Measurements from ENCODE around the gene SUMF1. TPM values are rescaled to one million over a fixed set of nuclear protein-coding genes. Genes with fewer than 3 reads are reported as not detected.

The SUMF1 gene
- total and polyA plus RNA-seq, 8 donors, result 5.3 to 170 (median 39.9) TPM

GRCh38 chr3:4350789-4351163, 116.3 kb downstream of the SUMF1 start:
- Histone ChIP-seq H3K36me3 (no peaks in the 10 kb centered on the region), H3K27ac (peak overlapping the region in 4 of 5 donors; percentile 9 to 77 (median 48)), H3K9me3 (no peaks in the 10 kb centered on the region), H3K4me3 (peak overlapping the region; percentile 12 to 26 (median 15)), H3K4me1 (peaks cover 7 to 33% (median 19%) of the 10 kb centered on the region in 4 donors), H3K27me3 (no peaks in the 10 kb centered on the region)
- WGBS, 5 donors, result 0 to 2% (median 2%) methylated on average over 2 of the region's 2 CpGs
- TF ChIP-seq POLR2A (IDR thresholded peaks at IDR 0.05) (no peak), CTCF (IDR thresholded peaks at IDR 0.05) (peak in 5 of 7 experiments; percentile 52 to 91 (median 84)), POLR2AphosphoS5 (IDR thresholded peaks at IDR 0.05) (peak in 1 of 3 donors; percentile 23), EP300 (IDR thresholded peaks at IDR 0.05) (no peak)
- DNase-seq, result peak in 1 of 2 donors; percentile 90
- intact Hi-C loops (cut with DNase I; ENCODE audit: low total_unique reads), result loop anchor here (5.0 kb wide), 1 partner anchor 282 kb away; no protein-coding TSS in a partner anchor

GRCh38 chr3:4343258-4343657, 123.8 kb downstream of the SUMF1 start:
- no peaks in the 10 kb centered on the region for H3K9me3 ChIP-seq
- H3K4me1 ChIP-seq, result peaks cover 0 to 10% (median 4%) of the 10 kb centered on the region in 4 donors
- no peak for TF ChIP-seq POLR2A (IDR thresholded peaks at IDR 0.05)
- TF ChIP-seq POLR2AphosphoS5 (IDR thresholded peaks at IDR 0.05), result no peak
- no peak for TF ChIP-seq EP300 (IDR thresholded peaks at IDR 0.05)
- no peak for TF ChIP-seq CTCF (IDR thresholded peaks at IDR 0.05)
- no peak overlapping the region for H3K27ac ChIP-seq
- intact Hi-C loops (cut with DNase I; ENCODE audit: low total_unique reads), result no loop called here
- no peaks in the 10 kb centered on the region for H3K27me3 ChIP-seq
- H3K4me3 ChIP-seq, result no peak overlapping the region
- 80 to 96% (median 86%) methylated on average over 1 of the region's 1 CpG for WGBS, 5 donors
- no peaks in the 10 kb centered on the region for H3K36me3 ChIP-seq
- no peak for DNase-seq

- intact Hi-C loops (cut with DNase I; ENCODE audit: low total_unique reads), result no loop called here
- H3K4me3 ChIP-seq, result no peak overlapping the region
- no peaks in the 10 kb centered on the region for H3K9me3 ChIP-seq
- TF ChIP-seq CTCF (IDR thresholded peaks at IDR 0.05), result no peak
- TF ChIP-seq POLR2A (IDR thresholded peaks at IDR 0.05), result no peak
- no peak for TF ChIP-seq POLR2AphosphoS5 (IDR thresholded peaks at IDR 0.05)
- TF ChIP-seq EP300 (IDR thresholded peaks at IDR 0.05), result no peak
- DNase-seq, result no peak
- no peaks in the 10 kb centered on the region for H3K36me3 ChIP-seq
- no peaks in the 10 kb centered on the region for H3K27me3 ChIP-seq
- peaks cover 0 to 10% (median 4%) of the 10 kb centered on the region in 4 donors for H3K4me1 ChIP-seq
- peak overlapping the region in 1 of 5 donors; percentile 19 for H3K27ac ChIP-seq
These were observed 125.8 kb downstream of the SUMF1 start for GRCh38 chr3:4341336-4341675.

- Histone ChIP-seq H3K9me3 (no peaks in the 10 kb centered on the region), H3K27ac (peak overlapping the region in 2 of 5 donors; percentile 5 to 19), H3K4me1 (peaks cover 0 to 10% (median 4%) of the 10 kb centered on the region in 4 donors), H3K27me3 (no peaks in the 10 kb centered on the region), H3K36me3 (no peaks in the 10 kb centered on the region), H3K4me3 (no peak overlapping the region)
- TF ChIP-seq EP300 (IDR thresholded peaks at IDR 0.05) (no peak), POLR2AphosphoS5 (IDR thresholded peaks at IDR 0.05) (no peak)
- WGBS, 5 donors, result 68 to 82% (median 76%) methylated on average over 6 of the region's 6 CpGs
- peak in 1 of 2 donors; percentile 32 for DNase-seq
- intact Hi-C loops (cut with DNase I; ENCODE audit: low total_unique reads), result no loop called here
These were observed 126.4 kb downstream of the SUMF1 start for GRCh38 chr3:4340411-4341335.

GRCh38 chr3:4340077-4340410, 127.0 kb downstream of the SUMF1 start:
- WGBS, 5 donors, result 89 to 96% (median 95%) methylated on average over 4 of the region's 4 CpGs

More at GRCh38 chr3:4340077-4340410, 127.0 kb downstream of the SUMF1 start:
- no peaks in the 10 kb centered on the region for H3K36me3 ChIP-seq
- H3K4me3 ChIP-seq, result no peak overlapping the region
- H3K27me3 ChIP-seq, result no peaks in the 10 kb centered on the region
- no peaks in the 10 kb centered on the region for H3K9me3 ChIP-seq
- H3K27ac ChIP-seq, result peak overlapping the region in 1 of 5 donors; percentile 19
- no peak for TF ChIP-seq POLR2A (IDR thresholded peaks at IDR 0.05)
- no peak for TF ChIP-seq CTCF (IDR thresholded peaks at IDR 0.05)
- TF ChIP-seq EP300 (IDR thresholded peaks at IDR 0.05), result no peak
- no peak for TF ChIP-seq POLR2AphosphoS5 (IDR thresholded peaks at IDR 0.05)
- no peak for DNase-seq
- H3K4me1 ChIP-seq, result peaks cover 0 to 10% (median 4%) of the 10 kb centered on the region in 4 donors
- intact Hi-C loops (cut with DNase I; ENCODE audit: low total_unique reads), result no loop called here

Data from stomach (tissue), 9 donors.